Activated CD4-positive, alpha-beta T cell treated with anti-CD3 and anti-CD28 coated beads for 48 hours (primary cell): Measurements from ENCODE around the gene STRBP.

Experiments
- DNase-seq: peaks from one replicate; pipeline ENCODE4 v3.0.0-alpha.2; 2020

STRBP gene

GRCh38 chr9:123093141-123093540, 175.2 kb downstream of the STRBP start:
- DNase-seq: no peak

GRCh38 chr9:123091459-123091858, 176.9 kb downstream of the STRBP start:
- DNase-seq: no peak

GRCh38 chr9:123090956-123091355, 177.4 kb downstream of the STRBP start:
- DNase-seq: no peak

- no peak for DNase-seq
These were observed 178.0 kb downstream of the STRBP start for GRCh38 chr9:123090198-123090896.

- no peak for DNase-seq
These were observed 178.6 kb downstream of the STRBP start for GRCh38 chr9:123089790-123090189.

GRCh38 chr9:123089040-123089439, 179.3 kb downstream of the STRBP start:
- DNase-seq: no peak

GRCh38 chr9:123087359-123087888, 181.0 kb downstream of the STRBP start:
- no peak for DNase-seq

GRCh38 chr9:123085916-123086315, 182.5 kb downstream of the STRBP start:
- DNase-seq: no peak

GRCh38 chr9:123084256-123084655, 184.1 kb downstream of the STRBP start:
- no peak for DNase-seq

- no peak for DNase-seq
These were observed 184.7 kb downstream of the STRBP start for GRCh38 chr9:123083680-123084079.

GRCh38 chr9:123081824-123082223, 186.6 kb downstream of the STRBP start:
- DNase-seq: peak; percentile 10

GRCh38 chr9:123080444-123080843, 187.9 kb downstream of the STRBP start:
- no peak for DNase-seq

- DNase-seq: no peak
These were observed 193.8 kb downstream of the STRBP start for GRCh38 chr9:123074628-123075027.

- DNase-seq: no peak
These were observed 194.4 kb downstream of the STRBP start for GRCh38 chr9:123073991-123074422.

- no peak for DNase-seq
These were observed 194.9 kb downstream of the STRBP start for GRCh38 chr9:123073441-123073840.

GRCh38 chr9:123072407-123072995, 195.9 kb downstream of the STRBP start:
- no peak for DNase-seq
